CD4-positive, CD25-positive, alpha-beta regulatory T cell (primary cell): Measurements from ENCODE around the gene KRTCAP3. TPM values are rescaled to one million over a fixed set of nuclear protein-coding genes. Genes with fewer than 3 reads are reported as not detected.

Source experiments
- ATAC-seq, 2 donors: fragments of 150-1000 bp; cut with Tn5 transposase; one replicate each; pipeline ENCODE4 v1.10.0; 2021; ENCODE audit warnings: low read depth in 2 of 2, moderate number of reproducible peaks in 2 of 2, moderate library complexity in 1 of 2
- DNase-seq, 3 donors: peaks; one replicate each; pipeline versions ENCODE4 v3.0.0 to v3.0.0-alpha.2; 2012 to 2022; ENCODE audit warnings: mixed read lengths in 1 of 3
- H3K27ac ChIP-seq: one replicate; pipeline ENCODE4 v1.7.0; 2013; ENCODE audit warnings: mild to moderate bottlenecking, low read length; ENCODE audit not compliant: insufficient read depth, poor library complexity, severe bottlenecking
- H3K27me3 ChIP-seq: one replicate; pipeline ENCODE4 v1.7.0; 2013; ENCODE audit warnings: low read length; ENCODE audit not compliant: control insufficient read depth, insufficient read depth
- H3K36me3 ChIP-seq: one replicate; pipeline ENCODE4 v1.7.0; 2013; ENCODE audit warnings: mild to moderate bottlenecking, low read length, moderate library complexity; ENCODE audit not compliant: control insufficient read depth, insufficient read depth
- H3K4me1 ChIP-seq: 2 replicates; pipeline ENCODE4 v1.7.0; 2013; ENCODE audit warnings: mild to moderate bottlenecking, low read length; ENCODE audit not compliant: insufficient read depth, control insufficient read depth, poor library complexity, severe bottlenecking
- H3K4me3 ChIP-seq: one replicate; pipeline ENCODE4 v1.7.0; 2013; ENCODE audit warnings: low read depth, mild to moderate bottlenecking, low read length, moderate library complexity
- H3K9me3 ChIP-seq, 2 experiments: 1 replicate in 1 of 2; 2 replicates in 1 of 2; pipeline ENCODE4 v1.7.0; 2013; ENCODE audit warnings: low read length in 2 of 2, mild to moderate bottlenecking in 1 of 2, moderate library complexity in 1 of 2; ENCODE audit not compliant: control insufficient read depth in 2 of 2
- H3K27ac Mint-ChIP-seq, 3 donors: one replicate each; pipeline ENCODE4 v1.8.0; 2020 to 2022; ENCODE audit warnings: mild to moderate bottlenecking in 3 of 3, mixed read lengths in 3 of 3, moderate library complexity in 2 of 3
- H3K27me3 Mint-ChIP-seq: one replicate; pipeline ENCODE4 v1.8.0; 2022; ENCODE audit warnings: mild to moderate bottlenecking, mixed read lengths
- H3K36me3 Mint-ChIP-seq: one replicate; pipeline ENCODE4 v1.8.0; 2020; ENCODE audit warnings: mixed read lengths
- H3K4me1 Mint-ChIP-seq, 4 donors: one replicate each; pipeline ENCODE4 v1.8.0; 2020 to 2022; ENCODE audit warnings: mixed read lengths in 4 of 4, mild to moderate bottlenecking in 1 of 4
- H3K4me3 Mint-ChIP-seq, 4 donors: one replicate each; pipeline ENCODE4 v1.8.0; 2020 to 2022; ENCODE audit warnings: mild to moderate bottlenecking in 4 of 4, mixed read lengths in 4 of 4, moderate library complexity in 3 of 4
- H3K9me3 Mint-ChIP-seq, 7 donors: one replicate each; pipeline ENCODE4 v1.8.0; 2020 to 2022; ENCODE audit warnings: mixed read lengths in 7 of 7, mild to moderate bottlenecking in 3 of 7, moderate library complexity in 2 of 7
- polyA plus RNA-seq, 4 donors: library from polyadenylated mRNA; unstranded; fragments of 300-500 nt; fragmentation: Illumina TruSeq; gene quantifications; one replicate each; pipeline ENCODE4 v1.2.3, GENCODE V29; 2021
- total RNA-seq: library from RNA; stranded (reverse); gene quantifications from one replicate; pipeline ENCODE4 v1.2.3, GENCODE V29; 2022

KRTCAP3 gene
- total and polyA plus RNA-seq, 5 donors from 2014 or later, result 2.0 to 10.0 (median 2.4) TPM

DNA sequence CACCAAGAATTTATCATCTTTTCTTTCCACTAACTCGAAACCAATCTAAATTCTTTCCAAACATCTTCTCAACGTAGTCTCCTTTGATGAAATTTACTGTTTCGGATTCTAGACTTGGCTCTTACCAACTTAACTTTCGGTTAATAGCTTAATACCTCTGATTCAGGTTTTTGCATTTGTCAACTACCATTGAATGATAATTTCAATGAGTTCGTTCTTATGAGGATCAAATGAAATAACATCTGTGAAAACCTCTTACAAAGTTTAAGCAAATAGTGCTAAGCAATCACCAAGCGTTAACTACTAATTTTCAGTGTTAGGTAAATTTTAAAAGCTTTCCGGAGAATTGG lies 14.3 kb upstream of the KRTCAP3 start:
- H3K27ac Mint-ChIP-seq, result peak overlapping the region; percentile 89 to 99 (median 94)
- no peak for ATAC-seq
- DNase-seq, result no peak
- Histone ChIP-seq H3K27me3 (no peaks in the 10 kb centered on the region), H3K36me3 (no peaks in the 10 kb centered on the region), H3K27ac (peak overlapping the region; percentile 86), H3K4me1 (peaks cover 39% of the 10 kb centered on the region), H3K9me3 (no peaks in the 10 kb centered on the region), H3K4me3 (peak overlapping the region; percentile 87)
- peaks cover 21 to 42% (median 30%) of the 10 kb centered on the region in 4 donors for H3K4me1 Mint-ChIP-seq
- peak overlapping the region; percentile 98 to 99 (median 98) for H3K4me3 Mint-ChIP-seq
- peaks cover 7% of the 10 kb centered on the region for H3K27me3 Mint-ChIP-seq
- peaks cover 3% of the 10 kb centered on the region for H3K36me3 Mint-ChIP-seq
- H3K9me3 Mint-ChIP-seq, result peaks cover 0 to 3% (median 0%) of the 10 kb centered on the region in 7 donors

DNA sequence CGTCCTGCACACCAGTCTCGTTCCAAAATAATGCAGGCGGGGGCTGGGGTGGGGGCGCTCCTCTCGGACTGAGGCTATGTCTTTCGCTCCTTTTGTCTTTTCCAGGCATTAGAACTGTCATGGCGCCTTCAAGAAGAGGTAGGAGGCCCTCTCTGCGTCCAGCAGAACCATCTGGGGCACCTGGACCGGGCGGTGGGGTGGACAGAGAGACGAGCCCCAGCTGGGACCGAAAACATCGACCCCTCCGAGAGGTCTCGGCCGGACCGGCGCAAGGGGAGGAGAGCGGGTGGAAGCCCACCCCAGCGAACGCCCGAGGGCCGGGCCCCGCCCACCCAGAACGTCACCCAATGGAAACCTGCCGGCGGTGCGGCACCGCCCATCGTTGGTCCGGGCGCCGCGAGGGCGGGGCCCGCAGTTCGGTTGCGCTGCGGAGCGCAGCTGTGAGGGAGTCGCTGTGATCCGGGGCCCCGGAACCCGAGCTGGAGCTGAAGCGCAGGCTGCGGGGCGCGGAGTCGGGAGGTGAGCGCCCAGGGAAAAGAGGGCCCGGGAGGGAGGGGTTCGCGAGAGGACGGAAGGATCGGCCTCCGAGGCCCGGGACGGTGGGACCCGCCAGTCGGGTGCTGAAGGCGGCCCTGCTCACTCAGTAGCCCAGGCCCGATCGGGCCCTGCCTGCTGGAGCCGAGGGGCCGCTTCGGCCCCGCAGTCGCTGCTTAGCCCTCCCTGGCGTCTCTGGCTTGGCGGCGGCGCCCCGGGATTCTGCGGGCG lies 13.8 kb upstream of the KRTCAP3 start, which contains the start of gene NRBP1:
NRBP1 (plus strand) TSS at position 419 of the 765 bp plus-strand sequence. CDS start 4,643 bp downstream, outside the sequence.
- peaks cover 7% of the 10 kb centered on the region for H3K36me3 Mint-ChIP-seq
- H3K27me3 ChIP-seq, result no peaks in the 10 kb centered on the region
- peaks cover 39% of the 10 kb centered on the region for H3K4me1 ChIP-seq
- H3K36me3 ChIP-seq, result peaks cover 4% of the 10 kb centered on the region
- peak; percentile 93 to 95 for ATAC-seq
- DNase-seq, result peak; percentile 88 to 94 (median 89)
- peak within 1 kb of the TSS; percentile 86 for H3K27ac ChIP-seq
- H3K9me3 Mint-ChIP-seq, result peaks cover 0 to 3% (median 0%) of the 10 kb centered on the region in 7 donors
- H3K4me3 ChIP-seq, result peak within 1 kb of the TSS; percentile 91
- peaks cover 21 to 48% (median 31%) of the 10 kb centered on the region in 4 donors for H3K4me1 Mint-ChIP-seq
- peaks cover 7% of the 10 kb centered on the region for H3K27me3 Mint-ChIP-seq
- no peaks in the 10 kb centered on the region for H3K9me3 ChIP-seq
- peak within 1 kb of the TSS; percentile 98 to 99 (median 98) for H3K4me3 Mint-ChIP-seq
- peak within 1 kb of the TSS; percentile 94 to 99 (median 95) for H3K27ac Mint-ChIP-seq

DNA sequence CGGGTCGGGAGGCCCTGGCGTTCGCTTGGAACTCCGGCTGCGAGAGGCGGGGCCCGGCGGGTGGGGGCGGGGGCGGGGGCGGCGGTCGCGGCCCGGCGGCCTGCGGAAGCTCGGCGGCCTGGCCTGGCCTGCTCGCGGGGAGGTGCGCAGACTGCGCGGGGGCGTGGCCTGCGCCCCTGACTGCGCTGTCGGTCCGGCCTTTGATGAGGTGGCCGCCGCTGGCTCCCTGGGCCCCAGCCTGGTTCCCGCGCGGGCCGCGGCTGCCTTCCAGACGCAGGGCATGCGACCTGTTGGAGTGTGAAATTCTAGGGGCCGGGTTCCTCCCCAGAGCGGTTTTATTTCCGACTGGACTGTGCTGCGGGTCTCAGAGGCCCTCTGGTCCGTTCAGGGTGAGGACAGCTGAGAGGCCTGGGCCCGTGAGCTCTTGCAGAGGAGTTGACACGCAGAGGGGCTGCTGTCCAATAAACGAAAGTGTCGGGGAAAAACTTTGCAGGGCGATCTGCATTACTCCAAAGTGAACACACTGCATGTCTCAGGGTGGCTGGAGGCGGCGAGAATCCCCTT lies 13.1 kb upstream of the KRTCAP3 start:
- H3K4me1 ChIP-seq, result peaks cover 39% of the 10 kb centered on the region
- peak in 2 of 3 donors; percentile 72 to 83 for DNase-seq
- ATAC-seq, result peak; percentile 66
- H3K27ac ChIP-seq, result peak overlapping the region; percentile 86
- peaks cover 25 to 53% (median 36%) of the 10 kb centered on the region in 4 donors for H3K4me1 Mint-ChIP-seq
- H3K27me3 ChIP-seq, result no peaks in the 10 kb centered on the region
- H3K36me3 ChIP-seq, result peaks cover 10% of the 10 kb centered on the region
- H3K9me3 ChIP-seq, result no peaks in the 10 kb centered on the region
- peak overlapping the region; percentile 91 for H3K4me3 ChIP-seq
- H3K9me3 Mint-ChIP-seq, result peaks cover 0 to 3% (median 0%) of the 10 kb centered on the region in 7 donors
- peaks cover 14% of the 10 kb centered on the region for H3K36me3 Mint-ChIP-seq
- peak overlapping the region; percentile 88 to 95 (median 94) for H3K27ac Mint-ChIP-seq
- peak overlapping the region; percentile 95 to 98 (median 96) for H3K4me3 Mint-ChIP-seq
- H3K27me3 Mint-ChIP-seq, result peaks cover 7% of the 10 kb centered on the region

DNA sequence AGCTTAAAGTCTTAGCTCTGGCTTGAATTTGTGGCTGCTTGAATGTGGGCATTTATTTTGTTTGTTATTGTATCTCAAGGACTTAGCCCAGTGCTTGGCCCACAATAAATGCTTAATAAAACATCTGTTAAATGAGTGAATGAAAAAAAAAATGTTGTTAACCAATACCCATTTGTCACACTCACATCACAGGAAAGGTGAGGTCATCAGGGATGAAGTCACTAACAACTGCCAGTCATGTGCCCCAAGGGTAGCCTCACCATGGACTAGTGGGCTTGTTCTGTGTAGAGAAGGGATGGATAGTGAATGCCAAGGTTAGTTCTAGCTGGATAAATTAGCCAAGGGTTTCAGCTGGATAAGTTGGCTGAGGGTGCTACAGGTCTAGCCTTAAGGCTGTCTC lies 10.8 kb upstream of the KRTCAP3 start:
- Mint-ChIP-seq H3K27me3 (peaks cover 7% of the 10 kb centered on the region), H3K36me3 (peaks cover 37% of the 10 kb centered on the region), H3K9me3 (peaks cover 0 to 3% (median 0%) of the 10 kb centered on the region in 7 donors), H3K4me3 (peak overlapping the region; percentile 64 to 83 (median 72)), H3K27ac (peak overlapping the region; percentile 14 to 95 (median 86)), H3K4me1 (peaks cover 28 to 54% (median 40%) of the 10 kb centered on the region in 4 donors)
- Histone ChIP-seq H3K4me3 (peak overlapping the region; percentile 39), H3K27me3 (no peaks in the 10 kb centered on the region), H3K27ac (peak overlapping the region; percentile 33), H3K36me3 (peaks cover 34% of the 10 kb centered on the region), H3K9me3 (no peaks in the 10 kb centered on the region), H3K4me1 (peaks cover 39% of the 10 kb centered on the region)
- ATAC-seq, result no peak
- peak in 2 of 3 donors; percentile 13 to 32 for DNase-seq

DNA sequence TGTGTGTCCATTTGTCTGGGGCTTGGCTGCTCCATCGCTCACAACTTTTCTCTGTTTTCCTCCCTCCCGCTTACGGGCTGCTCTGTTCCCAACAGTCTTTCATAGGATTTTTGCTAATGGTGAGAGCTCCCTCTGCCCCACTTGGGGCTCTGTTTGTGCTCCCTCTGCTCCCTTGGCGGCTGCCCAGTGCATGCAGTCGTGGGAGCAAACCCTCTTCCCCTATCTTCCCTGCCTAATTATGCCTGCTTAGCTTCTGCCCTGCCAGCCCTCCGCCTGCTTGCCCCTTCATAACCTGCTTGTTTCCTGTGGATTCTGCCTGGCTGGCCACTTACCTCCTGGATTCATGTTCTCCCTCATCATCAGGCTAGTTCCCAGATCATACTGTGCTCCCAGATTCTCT lies 6.6 kb upstream of the KRTCAP3 start:
- no peak overlapping the region for H3K4me3 ChIP-seq
- ATAC-seq (no peak), DNase-seq (no peak)
- peaks cover 72% of the 10 kb centered on the region for H3K36me3 ChIP-seq
- H3K4me1 Mint-ChIP-seq, result peaks cover 9 to 30% (median 18%) of the 10 kb centered on the region in 4 donors
- H3K9me3 ChIP-seq, result no peaks in the 10 kb centered on the region
- peaks cover 66% of the 10 kb centered on the region for H3K36me3 Mint-ChIP-seq
- H3K27me3 Mint-ChIP-seq, result no peaks in the 10 kb centered on the region
- no peak overlapping the region for H3K27ac ChIP-seq
- peaks cover 17% of the 10 kb centered on the region for H3K4me1 ChIP-seq
- no peaks in the 10 kb centered on the region for H3K9me3 Mint-ChIP-seq
- H3K27ac Mint-ChIP-seq, result peak overlapping the region in 2 of 3 donors; percentile 49 to 83
- H3K4me3 Mint-ChIP-seq, result peak overlapping the region in 1 of 4 donors; percentile 31
- no peaks in the 10 kb centered on the region for H3K27me3 ChIP-seq

DNA sequence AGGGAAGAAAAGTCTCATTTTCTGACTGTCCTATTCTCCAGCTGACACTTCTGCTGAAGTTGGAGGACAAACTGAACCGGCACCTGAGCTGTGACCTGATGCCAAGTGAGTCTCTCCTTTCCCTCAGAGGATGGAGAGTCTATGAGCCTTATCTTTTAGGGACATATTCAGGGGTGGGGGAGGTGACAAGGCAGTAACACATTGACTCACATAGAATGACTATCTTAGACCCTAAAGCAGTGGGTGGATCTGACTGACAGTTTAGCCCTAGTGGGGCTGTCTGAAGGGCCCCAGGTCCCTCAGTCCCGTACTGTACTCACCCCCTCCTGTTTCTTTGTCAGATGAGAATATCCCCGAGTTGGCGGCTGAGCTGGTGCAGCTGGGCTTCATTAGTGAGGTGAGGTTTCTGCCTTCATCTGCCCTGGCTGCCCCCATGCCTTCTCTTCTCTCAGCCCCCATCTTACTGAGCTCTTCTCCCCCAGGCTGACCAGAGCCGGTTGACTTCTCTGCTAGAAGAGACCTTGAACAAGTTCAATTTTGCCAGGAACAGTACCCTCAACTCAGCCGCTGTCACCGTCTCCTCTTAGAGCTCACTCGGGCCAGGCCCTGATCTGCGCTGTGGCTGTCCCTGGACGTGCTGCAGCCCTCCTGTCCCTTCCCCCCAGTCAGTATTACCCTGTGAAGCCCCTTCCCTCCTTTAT lies 805 bp upstream of the KRTCAP3 start:
- H3K4me1 Mint-ChIP-seq, result peaks cover 0 to 6% (median 2%) of the 10 kb centered on the region in 4 donors
- no peak overlapping the region for H3K27ac Mint-ChIP-seq
- Histone ChIP-seq H3K4me3 (no peak overlapping the region), H3K9me3 (no peaks in the 10 kb centered on the region), H3K36me3 (peaks cover 61% of the 10 kb centered on the region), H3K27ac (no peak overlapping the region), H3K27me3 (no peaks in the 10 kb centered on the region), H3K4me1 (no peaks in the 10 kb centered on the region)
- ATAC-seq, result no peak
- peaks cover 54% of the 10 kb centered on the region for H3K36me3 Mint-ChIP-seq
- no peaks in the 10 kb centered on the region for H3K9me3 Mint-ChIP-seq
- H3K27me3 Mint-ChIP-seq, result no peaks in the 10 kb centered on the region
- DNase-seq, result no peak
- H3K4me3 Mint-ChIP-seq, result no peak overlapping the region

DNA sequence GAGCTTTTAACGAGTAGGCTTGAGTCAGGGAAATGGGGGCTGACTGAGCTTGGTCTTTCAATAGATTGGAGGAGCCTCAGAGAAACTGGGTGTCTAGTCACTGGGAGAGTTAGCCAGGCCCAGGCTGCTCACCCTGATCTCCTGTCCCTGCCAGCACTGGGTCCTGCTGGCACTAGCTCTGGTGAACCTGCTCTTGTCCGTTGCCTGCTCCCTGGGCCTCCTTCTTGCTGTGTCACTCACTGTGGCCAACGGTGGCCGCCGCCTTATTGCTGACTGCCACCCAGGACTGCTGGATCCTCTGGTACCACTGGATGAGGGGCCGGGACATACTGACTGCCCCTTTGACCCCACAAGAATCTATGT lies 720 bp downstream of the KRTCAP3 start:
- ATAC-seq (no peak), DNase-seq (no peak)
- Mint-ChIP-seq H3K27me3 (no peaks in the 10 kb centered on the region), H3K4me1 (peaks cover 0 to 6% (median 2%) of the 10 kb centered on the region in 4 donors), H3K36me3 (peaks cover 51% of the 10 kb centered on the region), H3K9me3 (no peaks in the 10 kb centered on the region), H3K4me3 (no peak overlapping the region), H3K27ac (no peak overlapping the region)
- H3K9me3 ChIP-seq, result no peaks in the 10 kb centered on the region
- H3K27ac ChIP-seq, result no peak overlapping the region
- peaks cover 49% of the 10 kb centered on the region for H3K36me3 ChIP-seq
- H3K4me3 ChIP-seq, result no peak overlapping the region
- H3K4me1 ChIP-seq, result no peaks in the 10 kb centered on the region
- no peaks in the 10 kb centered on the region for H3K27me3 ChIP-seq
